Mesenchymal stem cell (in vitro differentiated cells and primary cell): ENCODE measurements around the gene HPX.
A peak's percentile ranks its signal among the peaks of the same experiment; 100 is the strongest.

Experiments
- DNase-seq: peaks from one replicate; pipeline ENCODE4 v3.0.0-alpha.2; 2013
- H2AFZ ChIP-seq: one replicate; pipeline ENCODE4 v1.6.1; 2013; ENCODE audit warnings: low read depth, mild to moderate bottlenecking, control low read depth, inconsistent platforms, low read length, moderate library complexity
- H2AK5ac ChIP-seq: 2 replicates; pipeline ENCODE4 v1.6.1; 2013; ENCODE audit warnings: low read length, moderate library complexity, mild to moderate bottlenecking, inconsistent platforms; ENCODE audit not compliant: severe bottlenecking
- H2BK120ac ChIP-seq: one replicate; pipeline ENCODE4 v1.6.1; 2013; ENCODE audit warnings: low read depth, mild to moderate bottlenecking, inconsistent platforms, low read length, moderate library complexity
- H2BK12ac ChIP-seq, 2 experiments: one replicate each; pipeline ENCODE4 v1.6.1; 2013; ENCODE audit warnings: inconsistent platforms in 2 of 2, low read length in 2 of 2, mild to moderate bottlenecking in 2 of 2, moderate library complexity in 2 of 2, control low read depth in 1 of 2
- H2BK15ac ChIP-seq: one replicate; pipeline ENCODE4 v1.6.1; 2013; ENCODE audit warnings: mild to moderate bottlenecking, low read depth, inconsistent platforms; ENCODE audit not compliant: poor library complexity, severe bottlenecking
- H2BK5ac ChIP-seq: 2 replicates; pipeline ENCODE4 v1.6.1; 2013; ENCODE audit warnings: low read depth, mild to moderate bottlenecking, low read length, control low read depth, inconsistent platforms; ENCODE audit not compliant: poor library complexity, severe bottlenecking
- H3K14ac ChIP-seq, 2 experiments: one replicate each; pipeline ENCODE4 v1.6.1; 2013; ENCODE audit warnings: inconsistent platforms in 2 of 2, low read length in 2 of 2, control low read depth in 1 of 2, mild to moderate bottlenecking in 1 of 2, moderate library complexity in 1 of 2
- H3K18ac ChIP-seq, 2 experiments: one replicate each; pipeline ENCODE4 v1.6.1; 2013; ENCODE audit warnings: inconsistent platforms in 2 of 2, low read length in 2 of 2, control low read depth in 1 of 2, low read depth in 1 of 2, mild to moderate bottlenecking in 1 of 2
- H3K23ac ChIP-seq, 2 experiments: one replicate each; pipeline ENCODE4 v1.6.1; 2013; ENCODE audit warnings: inconsistent platforms in 2 of 2, low read length in 2 of 2, mild to moderate bottlenecking in 2 of 2, moderate library complexity in 2 of 2, control low read depth in 1 of 2
- H3K27ac ChIP-seq: 2 replicates; pipeline ENCODE4 v1.5.1; 2013; ENCODE audit warnings: mild to moderate bottlenecking, moderate library complexity, low read length, control low read depth, inconsistent platforms; ENCODE audit not compliant: poor library complexity, severe bottlenecking
- H3K27me3 ChIP-seq, 2 experiments: 2 replicates each; pipeline versions ENCODE4 v1.6.1 to v1.7.0; 2013; ENCODE audit warnings: low read length in 2 of 2, mild to moderate bottlenecking in 2 of 2, moderate library complexity in 2 of 2, control low read depth in 1 of 2, inconsistent platforms in 1 of 2; ENCODE audit not compliant: control insufficient read depth in 1 of 2, insufficient read depth in 1 of 2
- H3K36me3 ChIP-seq, 2 experiments: 2 replicates each; pipeline versions ENCODE4 v1.6.1 to v1.7.0; 2013; ENCODE audit warnings: low read length in 2 of 2, control low read depth in 1 of 2, inconsistent platforms in 1 of 2, low read depth in 1 of 2, mild to moderate bottlenecking in 1 of 2; ENCODE audit not compliant: insufficient read depth in 2 of 2, control insufficient read depth in 1 of 2
- H3K4ac ChIP-seq, 2 experiments: one replicate each; pipeline ENCODE4 v1.6.1; 2013; ENCODE audit warnings: inconsistent platforms in 2 of 2, low read length in 2 of 2, mild to moderate bottlenecking in 2 of 2, moderate library complexity in 2 of 2, control low read depth in 1 of 2, low read depth in 1 of 2
- H3K4me1 ChIP-seq: 2 replicates; pipeline ENCODE4 v1.6.1; 2013; ENCODE audit warnings: low read depth, low read length, control low read depth; ENCODE audit not compliant: control insufficient read depth, insufficient read depth
- H3K4me2 ChIP-seq: 2 replicates; pipeline ENCODE4 v1.6.1; 2013; ENCODE audit warnings: low read length, mild to moderate bottlenecking, inconsistent platforms; ENCODE audit not compliant: poor library complexity, severe bottlenecking
- H3K4me3 ChIP-seq, 2 experiments: 2 replicates each; pipeline versions ENCODE4 v1.5.1 to v1.7.0; 2013; ENCODE audit warnings: low read length in 2 of 2, mild to moderate bottlenecking in 2 of 2, control low read depth in 1 of 2, low read depth in 1 of 2; ENCODE audit not compliant: insufficient read depth in 1 of 2
- H3K79me1 ChIP-seq: replicated peaks from 2 replicates; pipeline ENCODE4 v1.6.1; 2013; ENCODE audit warnings: mild to moderate bottlenecking, control low read depth, low read length, inconsistent platforms; ENCODE audit not compliant: poor library complexity, severe bottlenecking
- H3K9ac ChIP-seq: 2 replicates; pipeline ENCODE4 v1.7.0; 2013; ENCODE audit warnings: mild to moderate bottlenecking, low read length, moderate library complexity
- H3K9me3 ChIP-seq: 2 replicates; pipeline ENCODE4 v1.7.0; 2013; ENCODE audit warnings: mild to moderate bottlenecking, low read length; ENCODE audit not compliant: control insufficient read depth
- H4K8ac ChIP-seq: one replicate; pipeline ENCODE4 v1.6.1; 2013; ENCODE audit warnings: inconsistent platforms, mild to moderate bottlenecking, low read length, moderate library complexity
- H4K91ac ChIP-seq: one replicate; pipeline ENCODE4 v1.6.1; 2013; ENCODE audit warnings: mild to moderate bottlenecking, low read length, inconsistent platforms
- WGBS: methylation state at CpG from one replicate; pipeline ENCODE4 v1.1.7; 2013; ENCODE audit warnings: mixed read lengths; 5-methylcytosine and 5-hydroxymethylcytosine counted together

HPX gene

DNA sequence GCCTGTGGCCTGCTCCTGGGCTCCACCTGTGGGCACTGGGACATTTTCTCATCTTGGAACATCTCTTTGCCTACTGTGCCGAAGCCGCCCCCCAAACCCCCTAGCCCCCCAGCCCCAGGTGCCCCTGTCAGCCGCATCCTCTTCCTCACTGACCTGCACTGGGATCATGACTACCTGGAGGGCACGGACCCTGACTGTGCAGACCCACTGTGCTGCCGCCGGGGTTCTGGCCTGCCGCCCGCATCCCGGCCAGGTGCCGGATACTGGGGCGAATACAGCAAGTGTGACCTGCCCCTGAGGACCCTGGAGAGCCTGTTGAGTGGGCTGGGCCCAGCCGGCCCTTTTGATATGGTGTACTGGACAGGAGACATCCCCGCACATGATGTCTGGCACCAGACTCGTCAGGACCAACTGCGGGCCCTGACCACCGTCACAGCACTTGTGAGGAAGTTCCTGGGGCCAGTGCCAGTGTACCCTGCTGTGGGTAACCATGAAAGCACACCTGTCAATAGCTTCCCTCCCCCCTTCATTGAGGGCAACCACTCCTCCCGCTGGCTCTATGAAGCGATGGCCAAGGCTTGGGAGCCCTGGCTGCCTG, 49.2 kb downstream of the HPX start:
- Histone ChIP-seq H3K4ac (no peak overlapping the region), H3K36me3 (peaks cover 34 to 37% of the 10 kb centered on the region in 2 experiments), H2AK5ac (no peak overlapping the region), H3K27me3 (no peaks in the 10 kb centered on the region), H2BK15ac (peak overlapping the region; percentile 20), H2BK5ac (no peak overlapping the region), H2BK120ac (no peak overlapping the region), H3K14ac (no peak overlapping the region), H3K9ac (peak overlapping the region; percentile 92), H3K9me3 (no peaks in the 10 kb centered on the region), H3K18ac (no peak overlapping the region), H3K4me2 (no peak overlapping the region), H2AFZ (no peak overlapping the region), H3K27ac (no peak overlapping the region), H3K4me1 (peaks cover 15% of the 10 kb centered on the region), H3K79me1 (peaks cover 12% of the 10 kb centered on the region), H4K91ac (peak overlapping the region; percentile 64), H2BK12ac (peak overlapping the region in 1 of 2 experiments; percentile 7), H4K8ac (no peak overlapping the region), H3K23ac (no peak overlapping the region), H3K4me3 (peak overlapping the region in 1 of 2 experiments; percentile 98)
- no peak for DNase-seq
- 98% methylated on average over 18 of the region's 18 CpGs for WGBS

GRCh38 chr11:6390718-6391469, 49.9 kb downstream of the HPX start:
- H2AFZ ChIP-seq: peak overlapping the region; percentile 67
- H3K14ac ChIP-seq: peak overlapping the region in 1 of 2 experiments; percentile 78
- peak overlapping the region; percentile 64 for H4K91ac ChIP-seq
- H2BK120ac ChIP-seq: no peak overlapping the region
- H2BK5ac ChIP-seq: no peak overlapping the region
- WGBS: 52% methylated on average over 18 of the region's 19 CpGs
- peak overlapping the region; percentile 87 for H3K4me2 ChIP-seq
- H3K23ac ChIP-seq: peak overlapping the region in 1 of 2 experiments; percentile 36
- peaks cover 15% of the 10 kb centered on the region for H3K4me1 ChIP-seq
- H3K36me3 ChIP-seq: peaks cover 32 to 35% of the 10 kb centered on the region in 2 experiments
- peak overlapping the region; percentile 86 to 93 for H3K18ac ChIP-seq
- H4K8ac ChIP-seq: no peak overlapping the region
- DNase-seq: no peak
- H3K9me3 ChIP-seq: no peaks in the 10 kb centered on the region
- no peak overlapping the region for H3K27ac ChIP-seq
- peak overlapping the region in 1 of 2 experiments; percentile 33 for H3K4ac ChIP-seq
- peak overlapping the region; percentile 73 to 98 for H3K4me3 ChIP-seq
- peak overlapping the region; percentile 85 for H2BK15ac ChIP-seq
- peaks cover 12% of the 10 kb centered on the region for H3K79me1 ChIP-seq
- H2AK5ac ChIP-seq: no peak overlapping the region
- peak overlapping the region; percentile 7 to 65 for H2BK12ac ChIP-seq
- H3K9ac ChIP-seq: peak overlapping the region; percentile 92
- H3K27me3 ChIP-seq: no peaks in the 10 kb centered on the region

DNA sequence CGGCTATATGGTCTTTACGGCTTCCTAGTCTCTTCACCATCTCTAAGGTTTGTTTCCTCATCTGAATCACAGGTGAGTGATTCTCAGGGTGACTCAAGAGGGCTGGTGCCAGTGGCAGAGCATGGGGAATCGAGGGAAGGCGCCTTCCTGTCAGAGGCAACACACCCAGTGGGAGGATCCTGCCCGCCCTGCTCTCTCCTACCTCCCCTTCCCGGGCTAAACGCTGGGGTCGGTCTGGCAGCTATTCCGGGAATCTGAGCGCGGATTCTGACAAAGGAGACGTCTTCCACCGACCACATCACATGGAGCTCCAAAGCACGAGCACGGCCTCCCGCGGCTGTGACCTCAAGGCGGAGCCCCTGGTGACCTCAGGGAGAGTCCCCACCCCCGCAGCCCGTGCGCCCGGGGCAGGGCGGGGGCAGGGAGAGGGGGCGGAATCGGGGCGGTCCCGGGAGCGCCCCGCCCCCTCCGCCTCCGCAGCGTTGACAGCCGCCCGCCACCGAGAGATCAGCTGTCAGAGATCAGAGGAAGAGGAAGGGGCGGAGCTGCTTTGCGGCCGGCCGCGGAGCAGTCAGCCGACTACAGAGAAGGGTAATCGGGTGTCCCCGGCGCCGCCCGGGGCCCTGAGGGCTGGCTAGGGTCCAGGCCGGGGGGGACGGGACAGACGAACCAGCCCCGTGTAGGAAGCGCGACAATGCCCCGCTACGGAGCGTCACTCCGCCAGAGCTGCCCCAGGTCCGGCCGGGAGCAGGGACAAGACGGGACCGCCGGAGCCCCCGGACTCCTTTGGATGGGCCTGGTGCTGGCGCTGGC, 50.7 kb downstream of the HPX start, which contains the start of gene SMPD1:
Gene SMPD1 (plus strand): TSS at position 570 of the 813 bp plus-strand sequence. CDS start 125 bp downstream, at position 695.
- H3K4me2 ChIP-seq: peak within 1 kb of the TSS; percentile 87
- peaks cover 24 to 27% of the 10 kb centered on the region in 2 experiments for H3K36me3 ChIP-seq

More for the DNA sequence above, 50.7 kb downstream of the HPX start, which contains the start of gene SMPD1:
- WGBS: 0% methylated on average over 57 of the region's 63 CpGs
- no peaks in the 10 kb centered on the region for H3K27me3 ChIP-seq
- H3K4me3 ChIP-seq: peak within 1 kb of the TSS; percentile 73 to 98
- no peak within 1 kb of the TSS for H2BK120ac ChIP-seq
- peak within 1 kb of the TSS; percentile 82 for H3K27ac ChIP-seq
- H4K91ac ChIP-seq: peak within 1 kb of the TSS; percentile 65
- peak within 1 kb of the TSS; percentile 92 for H3K9ac ChIP-seq
- H3K79me1 ChIP-seq: peaks cover 12% of the 10 kb centered on the region
- peak within 1 kb of the TSS; percentile 33 to 90 for H2BK12ac ChIP-seq
- H3K4ac ChIP-seq: peak within 1 kb of the TSS; percentile 66 to 90
- peak within 1 kb of the TSS in 1 of 2 experiments; percentile 78 for H3K14ac ChIP-seq
- peak within 1 kb of the TSS; percentile 70 for H2AK5ac ChIP-seq
- peak; percentile 88 for DNase-seq
- H2AFZ ChIP-seq: peak within 1 kb of the TSS; percentile 81
- peak within 1 kb of the TSS; percentile 86 to 93 for H3K18ac ChIP-seq
- H2BK5ac ChIP-seq: peak within 1 kb of the TSS; percentile 69
- H3K9me3 ChIP-seq: no peaks in the 10 kb centered on the region
- peak within 1 kb of the TSS in 1 of 2 experiments; percentile 36 for H3K23ac ChIP-seq
- peak within 1 kb of the TSS; percentile 73 for H4K8ac ChIP-seq
- H3K4me1 ChIP-seq: peaks cover 15% of the 10 kb centered on the region
- peak within 1 kb of the TSS; percentile 85 for H2BK15ac ChIP-seq
